Measurements from ENCODE around the gene TTC19.
"Not testable (repeated sequence)": the region's sequence is repeated elsewhere in the genome, so short reads cannot be mapped to it uniquely, and the experiment has no call there.

The TTC19 gene

GRCh38 chr17:15972497-15972951 is 27.1 kb upstream of the TTC19 start:
- DNase-seq (ENCODE audit: low read depth), result no peak

GRCh38 chr17:15973016-15973415 is 26.6 kb upstream of the TTC19 start:
- no peak for DNase-seq (ENCODE audit: low read depth)

GRCh38 chr17:15973834-15974233 is 25.8 kb upstream of the TTC19 start:
- no peak for DNase-seq (ENCODE audit: low read depth)

- DNase-seq (ENCODE audit: low read depth), result no peak
Observed at GRCh38 chr17:15977894-15978293, 21.7 kb upstream of the TTC19 start.

GRCh38 chr17:15978606-15979005 is 21.0 kb upstream of the TTC19 start:
- DNase-seq (ENCODE audit: low read depth), result no peak

- not testable (repeated sequence) for DNase-seq (ENCODE audit: low read depth)
Observed at GRCh38 chr17:15979013-15979412, 20.6 kb upstream of the TTC19 start.

- no peak for DNase-seq (ENCODE audit: low read depth)
Observed at GRCh38 chr17:15981208-15981607, 18.4 kb upstream of the TTC19 start.

GRCh38 chr17:15981646-15982580 is 17.7 kb upstream of the TTC19 start:
- no peak for DNase-seq (ENCODE audit: low read depth)

- no peak for DNase-seq (ENCODE audit: low read depth)
Observed at GRCh38 chr17:15996322-15996721, 3.3 kb upstream of the TTC19 start.

GRCh38 chr17:15998031-15998562 is 1.5 kb upstream of the TTC19 start:
- no peak for DNase-seq (ENCODE audit: low read depth)

GRCh38 chr17:15999974-16000827 is 577 bp downstream of the TTC19 start:
- no peak for DNase-seq (ENCODE audit: low read depth)

GRCh38 chr17:16001226-16001897 is 1.7 kb downstream of the TTC19 start:
- DNase-seq (ENCODE audit: low read depth), result no peak

GRCh38 chr17:16002708-16003260 is 3.2 kb downstream of the TTC19 start:
- no peak for DNase-seq (ENCODE audit: low read depth)

- DNase-seq (ENCODE audit: low read depth), result no peak
Observed at GRCh38 chr17:16003841-16004240, 4.2 kb downstream of the TTC19 start.

GRCh38 chr17:16005636-16006035 is 6.0 kb downstream of the TTC19 start:
- no peak for DNase-seq (ENCODE audit: low read depth)

- DNase-seq (ENCODE audit: low read depth), result no peak
Observed at GRCh38 chr17:16007439-16007838, 7.8 kb downstream of the TTC19 start.

GRCh38 chr17:16013943-16014407 is 14.4 kb downstream of the TTC19 start:
- DNase-seq (ENCODE audit: low read depth), result peak; percentile 44

GRCh38 chr17:16019347-16019746 is 19.7 kb downstream of the TTC19 start:
- DNase-seq (ENCODE audit: low read depth), result no peak

- DNase-seq (ENCODE audit: low read depth), result no peak
Observed at GRCh38 chr17:16023881-16024280, 24.3 kb downstream of the TTC19 start.

- DNase-seq (ENCODE audit: low read depth), result no peak
Observed at GRCh38 chr17:16025202-16025601, 25.6 kb downstream of the TTC19 start.

- DNase-seq (ENCODE audit: low read depth), result no peak
Observed at GRCh38 chr17:16026895-16027294, 27.3 kb downstream of the TTC19 start.

Measured in GM04504 (cell line).